Neural crest cell (in vitro differentiated cells): Measurements from ENCODE around the gene GALNTL6. TPM values are rescaled to one million over a fixed set of nuclear protein-coding genes. Genes with fewer than 3 reads are reported as not detected.

Source experiments
- DNase-seq: peaks from one replicate; pipeline ENCODE4 v3.0.0; 2021; ENCODE audit warnings: low read depth, mixed read lengths, low spot score
- H3K27ac Mint-ChIP-seq: one replicate; pipeline ENCODE4 v1.8.0; 2021; ENCODE audit warnings: mild to moderate bottlenecking, mixed read lengths; ENCODE audit not compliant: unreplicated experiment
- H3K27me3 Mint-ChIP-seq: 2 replicates; pipeline ENCODE4 v1.8.0; 2021; ENCODE audit warnings: low read depth, mild to moderate bottlenecking, mixed read lengths
- H3K36me3 Mint-ChIP-seq: 2 replicates; pipeline ENCODE4 v1.8.0; 2021; ENCODE audit warnings: low read depth, mild to moderate bottlenecking, mixed read lengths
- H3K4me1 Mint-ChIP-seq: 2 replicates; pipeline ENCODE4 v1.8.0; 2021; ENCODE audit warnings: mixed read lengths
- H3K4me3 Mint-ChIP-seq: one replicate; pipeline ENCODE4 v1.8.0; 2021; ENCODE audit warnings: mild to moderate bottlenecking, mixed read lengths
- H3K9me3 Mint-ChIP-seq: 2 replicates; pipeline ENCODE4 v1.8.0; 2021; ENCODE audit warnings: mixed read lengths
- CTCF ChIP-seq: fragments of 200-600 bp; sonication (generic); conservative IDR thresholded peaks from 2 replicates; pipeline ENCODE4 v1.5.0; 2021; ENCODE audit warnings: antibody characterized with exemption, mild to moderate bottlenecking
- total RNA-seq: library from RNA; stranded (reverse); gene quantifications from 2 replicates; pipeline ENCODE4 v1.2.1, GENCODE V29; 2021

GALNTL6 gene
- total RNA-seq, 1 donor from 2014 or later = 0.07 TPM

DNA sequence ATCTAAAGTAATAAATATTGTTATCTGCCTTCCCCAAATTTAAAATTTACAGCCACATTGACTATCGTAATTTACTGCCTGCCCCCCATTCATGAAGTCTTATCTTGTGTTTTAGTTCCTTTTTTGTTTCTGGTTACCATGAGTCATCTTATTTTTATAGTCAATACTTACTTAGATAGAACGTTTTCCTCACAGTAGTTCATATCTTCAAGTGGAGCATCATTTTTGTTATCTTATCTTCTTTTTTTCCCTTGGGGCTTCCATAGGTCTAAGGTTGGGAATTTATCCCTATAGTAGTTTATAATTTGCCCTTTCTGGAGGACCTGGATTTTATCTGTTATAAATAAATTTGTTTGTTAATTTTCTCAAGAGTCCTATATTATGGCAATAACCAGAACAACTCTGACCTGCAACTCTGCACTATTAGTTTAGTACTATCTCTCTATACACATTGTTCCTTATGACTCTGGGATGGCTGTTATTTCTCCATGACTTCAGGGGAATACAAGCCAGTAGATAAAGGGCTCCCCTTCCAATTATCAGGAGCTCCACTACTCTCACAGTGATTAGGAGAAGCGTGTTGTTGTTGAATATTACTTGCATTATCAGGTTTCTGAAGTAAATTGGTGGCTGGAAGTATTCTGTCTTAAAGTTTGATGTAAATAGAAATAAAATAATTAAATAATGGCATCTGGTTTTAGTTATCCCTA lies 330.6 kb downstream of the GALNTL6 start:
- Mint-ChIP-seq H3K36me3 (no peaks in the 10 kb centered on the region), H3K27me3 (no peaks in the 10 kb centered on the region), H3K4me3 (no peak overlapping the region), H3K4me1 (no peaks in the 10 kb centered on the region), H3K9me3 (no peaks in the 10 kb centered on the region), H3K27ac (no peak overlapping the region)
- no peak for DNase-seq
- TF ChIP-seq CTCF = no peak

DNA sequence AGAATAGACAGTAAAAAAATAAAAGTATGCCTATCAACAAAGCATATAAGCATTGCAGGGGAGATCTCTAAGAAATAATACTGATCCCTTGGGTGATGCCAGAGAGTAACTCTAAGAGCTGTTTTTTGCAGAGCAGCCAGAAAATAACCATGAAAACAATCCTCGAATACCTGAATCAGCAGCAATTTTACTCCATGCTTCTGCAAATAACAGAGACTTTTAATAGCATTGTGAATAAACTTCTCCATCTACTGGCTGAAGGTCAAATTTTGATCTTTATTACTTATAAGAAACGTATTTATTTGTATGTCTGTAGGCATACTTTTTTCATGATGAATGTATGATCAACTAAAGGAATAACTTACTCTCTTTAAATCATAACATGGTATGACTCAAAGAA lies 334.5 kb downstream of the GALNTL6 start:
- H3K36me3 Mint-ChIP-seq = no peaks in the 10 kb centered on the region

GRCh38 chr4:172149329-172149728 lies 336.1 kb downstream of the GALNTL6 start:
- Mint-ChIP-seq H3K27me3 (peaks cover 3% of the 10 kb centered on the region), H3K36me3 (no peaks in the 10 kb centered on the region), H3K4me3 (no peak overlapping the region), H3K27ac (no peak overlapping the region), H3K4me1 (peaks cover 15% of the 10 kb centered on the region), H3K9me3 (no peaks in the 10 kb centered on the region)
- no peak for TF ChIP-seq CTCF
- DNase-seq = no peak

More for the DNA sequence above, 334.5 kb downstream of the GALNTL6 start:
- no peak for DNase-seq
- no peak for TF ChIP-seq CTCF
- Mint-ChIP-seq H3K4me1 (peaks cover 2% of the 10 kb centered on the region), H3K4me3 (no peak overlapping the region), H3K27me3 (peaks cover 3% of the 10 kb centered on the region), H3K9me3 (no peaks in the 10 kb centered on the region), H3K27ac (no peak overlapping the region)

DNA sequence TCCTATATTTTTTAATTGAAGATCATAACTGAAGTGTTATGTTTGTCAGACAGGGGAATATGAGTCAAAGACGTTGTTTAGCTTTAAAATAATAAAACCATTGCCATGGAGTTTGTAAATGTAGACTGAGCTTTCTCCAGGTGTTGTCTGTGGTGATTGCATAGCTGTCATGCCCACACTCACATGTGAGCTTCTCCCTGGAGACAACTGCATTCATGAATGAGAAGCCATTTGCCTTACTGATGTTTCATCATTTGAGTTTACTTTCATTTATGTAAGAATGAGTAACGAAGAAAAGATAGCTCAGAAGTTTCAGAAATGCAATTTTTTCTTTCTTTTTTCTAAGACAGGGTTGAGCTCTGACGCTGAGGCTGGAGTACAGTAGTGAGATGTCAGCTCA lies 339.1 kb downstream of the GALNTL6 start:
- Mint-ChIP-seq H3K27me3 (peaks cover 3% of the 10 kb centered on the region), H3K27ac (no peak overlapping the region), H3K4me1 (peaks cover 15% of the 10 kb centered on the region), H3K4me3 (no peak overlapping the region), H3K36me3 (no peaks in the 10 kb centered on the region), H3K9me3 (no peaks in the 10 kb centered on the region)
- no peak for TF ChIP-seq CTCF
- no peak for DNase-seq

DNA sequence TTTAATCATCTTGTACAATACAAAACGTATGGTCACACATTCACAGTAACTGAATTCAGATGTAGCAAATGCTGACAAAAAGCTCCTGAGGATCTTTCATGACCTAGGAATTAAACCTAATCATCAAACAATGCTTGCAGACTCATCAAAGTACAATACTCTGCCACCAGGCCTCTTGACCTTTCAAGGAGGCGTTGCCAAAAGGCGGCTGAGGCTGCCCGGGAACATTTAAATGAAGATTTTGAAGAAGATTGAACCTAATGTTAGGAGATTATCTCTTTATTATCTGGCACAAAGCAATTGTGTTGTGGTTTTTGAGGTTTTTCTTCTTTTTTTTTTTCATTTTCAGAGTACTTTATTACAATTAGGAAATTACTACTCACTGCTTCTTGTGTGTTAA lies 340.5 kb downstream of the GALNTL6 start:
- no peak for DNase-seq
- Mint-ChIP-seq H3K27me3 (peaks cover 3% of the 10 kb centered on the region), H3K27ac (no peak overlapping the region), H3K36me3 (no peaks in the 10 kb centered on the region), H3K4me1 (peaks cover 15% of the 10 kb centered on the region), H3K4me3 (no peak overlapping the region), H3K9me3 (no peaks in the 10 kb centered on the region)
- no peak for TF ChIP-seq CTCF
